Astrocyte (in vitro differentiated cells and primary cell): ENCODE data around the gene BPTF. TPM values are rescaled to one million over a fixed set of nuclear protein-coding genes. Genes with fewer than 3 reads are reported as not detected.
"Not testable (repeated sequence)": the region's sequence is repeated elsewhere in the genome, so short reads cannot be mapped to it uniquely, and the experiment has no call there.

Source experiments
- DNase-seq: peaks from one replicate; pipeline ENCODE4 v3.0.0-alpha.2; 2010; ENCODE audit warnings: low read depth
- FAIRE-seq: peaks from 2 replicates; lab custom pipeline; 2011; peaks lifted over from hg19 to GRCh38; lab: Jason Lieb, UNC
- H2AFZ ChIP-seq: 2 replicates; pipeline ENCODE4 v1.6.0; 2012; ENCODE audit warnings: low read depth, low read length, inconsistent platforms
- H3K27ac ChIP-seq: 2 replicates; pipeline ENCODE4 v1.5.1; 2011; ENCODE audit warnings: low read depth, low read length, inconsistent platforms
- H3K27me3 ChIP-seq: 2 replicates; pipeline ENCODE4 v1.6.0; 2011; ENCODE audit warnings: low read length, inconsistent platforms; ENCODE audit not compliant: insufficient read depth
- H3K36me3 ChIP-seq: 2 replicates; pipeline ENCODE4 v1.5.1; 2011; ENCODE audit warnings: low read length, inconsistent platforms; ENCODE audit not compliant: insufficient read depth
- H3K4me1 ChIP-seq: 2 replicates; pipeline ENCODE4 v1.5.1; 2011; ENCODE audit warnings: low read length, inconsistent platforms; ENCODE audit not compliant: insufficient read depth
- H3K4me2 ChIP-seq: 2 replicates; pipeline ENCODE4 v1.6.0; 2012; ENCODE audit warnings: low read length, inconsistent platforms
- H3K4me3 ChIP-seq: 2 replicates; pipeline ENCODE4 v1.5.1; 2011; ENCODE audit warnings: low read depth, mild to moderate bottlenecking, low read length, inconsistent platforms; ENCODE audit not compliant: insufficient read depth
- H3K79me2 ChIP-seq: 2 replicates; pipeline ENCODE4 v1.6.0; 2012; ENCODE audit warnings: mild to moderate bottlenecking, low read length, inconsistent platforms; ENCODE audit not compliant: insufficient read depth
- H3K9ac ChIP-seq: 2 replicates; pipeline ENCODE4 v1.6.0; 2012; ENCODE audit warnings: mild to moderate bottlenecking, low read length, inconsistent platforms
- H3K9me3 ChIP-seq: 2 replicates; pipeline ENCODE4 v1.5.1; 2012; ENCODE audit warnings: low read depth, mild to moderate bottlenecking, low read length, inconsistent platforms; ENCODE audit not compliant: insufficient read depth
- H4K20me1 ChIP-seq: 2 replicates; pipeline ENCODE4 v1.6.0; 2012; ENCODE audit warnings: low read length, inconsistent platforms; ENCODE audit not compliant: insufficient read depth
- H3K27ac Mint-ChIP-seq: one replicate; pipeline ENCODE4 v1.8.0; 2021; ENCODE audit warnings: mild to moderate bottlenecking, mixed read lengths; ENCODE audit not compliant: unreplicated experiment
- H3K27me3 Mint-ChIP-seq: one replicate; pipeline ENCODE4 v1.8.0; 2021; ENCODE audit warnings: low read depth, mixed read lengths; ENCODE audit not compliant: unreplicated experiment
- H3K36me3 Mint-ChIP-seq: one replicate; pipeline ENCODE4 v1.8.0; 2021; ENCODE audit warnings: low read depth, mixed read lengths; ENCODE audit not compliant: unreplicated experiment
- H3K4me1 Mint-ChIP-seq: one replicate; pipeline ENCODE4 v1.8.0; 2021; ENCODE audit warnings: low read depth, mixed read lengths; ENCODE audit not compliant: unreplicated experiment
- H3K4me3 Mint-ChIP-seq: one replicate; pipeline ENCODE4 v1.8.0; 2021; ENCODE audit warnings: mild to moderate bottlenecking, moderate library complexity, mixed read lengths; ENCODE audit not compliant: unreplicated experiment
- H3K9me3 Mint-ChIP-seq: one replicate; pipeline ENCODE4 v1.8.0; 2021; ENCODE audit warnings: mild to moderate bottlenecking, mixed read lengths; ENCODE audit not compliant: unreplicated experiment
- EZH2 ChIP-seq: IDR thresholded peaks from 2 replicates; pipeline ENCODE4 v1.6.1; 2012; ENCODE audit warnings: mild to moderate bottlenecking, low read length, inconsistent platforms; ENCODE audit not compliant: insufficient read depth
- total RNA-seq: library from RNA; stranded (reverse); gene quantifications from 2 replicates; pipeline ENCODE4 v1.2.1, GENCODE V29; 2021
- TF ChIP-seq, protein P1 (sequence below): IDR thresholded peaks from 2 replicates; pipeline ENCODE4 v1.5.1; 2011; ENCODE audit warnings: low read depth, mild to moderate bottlenecking, inconsistent platforms, low read length, moderate library complexity; ENCODE audit not compliant: insufficient read depth

BPTF gene
- total RNA-seq, 1 donor from 2014 or later = 72.7 TPM

DNA sequence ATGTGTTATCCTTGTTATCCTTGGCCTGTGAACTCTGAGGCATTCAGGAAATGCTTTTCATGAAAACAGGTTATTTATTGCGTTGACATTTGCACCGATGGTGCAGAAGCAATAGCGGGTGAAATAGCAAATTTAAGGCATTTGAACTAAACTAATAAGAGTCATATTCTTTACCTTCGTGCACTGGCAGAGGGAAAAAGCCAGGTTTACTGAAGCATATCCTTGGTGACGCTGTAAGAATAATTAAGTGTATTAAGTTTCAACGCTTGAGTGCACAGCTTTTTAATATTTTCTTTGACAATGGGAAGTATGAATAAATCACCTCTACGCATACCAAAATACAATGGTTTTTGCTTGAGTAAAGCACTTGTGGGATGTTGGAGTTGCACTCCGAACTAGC, 196.7 kb downstream of the BPTF start:
- DNase-seq (no peak), FAIRE-seq (no peak)
- Histone ChIP-seq H3K4me3 (no peak overlapping the region), H3K79me2 (no peaks in the 10 kb centered on the region), H3K4me1 (peaks cover 7% of the 10 kb centered on the region), H3K36me3 (no peaks in the 10 kb centered on the region), H2AFZ (no peak overlapping the region), H3K4me2 (no peak overlapping the region), H3K27me3 (no peaks in the 10 kb centered on the region), H4K20me1 (no peaks in the 10 kb centered on the region), H3K27ac (no peak overlapping the region), H3K9ac (no peak overlapping the region), H3K9me3 (no peaks in the 10 kb centered on the region)
- no peak overlapping the region for H3K27ac Mint-ChIP-seq
- no peaks in the 10 kb centered on the region for H3K27me3 Mint-ChIP-seq
- no peaks in the 10 kb centered on the region for H3K4me1 Mint-ChIP-seq
- H3K9me3 Mint-ChIP-seq = no peaks in the 10 kb centered on the region
- no peak overlapping the region for H3K4me3 Mint-ChIP-seq
- H3K36me3 Mint-ChIP-seq = no peaks in the 10 kb centered on the region
- TF ChIP-seq EZH2 = no peak
- TF ChIP-seq, protein P1, sequence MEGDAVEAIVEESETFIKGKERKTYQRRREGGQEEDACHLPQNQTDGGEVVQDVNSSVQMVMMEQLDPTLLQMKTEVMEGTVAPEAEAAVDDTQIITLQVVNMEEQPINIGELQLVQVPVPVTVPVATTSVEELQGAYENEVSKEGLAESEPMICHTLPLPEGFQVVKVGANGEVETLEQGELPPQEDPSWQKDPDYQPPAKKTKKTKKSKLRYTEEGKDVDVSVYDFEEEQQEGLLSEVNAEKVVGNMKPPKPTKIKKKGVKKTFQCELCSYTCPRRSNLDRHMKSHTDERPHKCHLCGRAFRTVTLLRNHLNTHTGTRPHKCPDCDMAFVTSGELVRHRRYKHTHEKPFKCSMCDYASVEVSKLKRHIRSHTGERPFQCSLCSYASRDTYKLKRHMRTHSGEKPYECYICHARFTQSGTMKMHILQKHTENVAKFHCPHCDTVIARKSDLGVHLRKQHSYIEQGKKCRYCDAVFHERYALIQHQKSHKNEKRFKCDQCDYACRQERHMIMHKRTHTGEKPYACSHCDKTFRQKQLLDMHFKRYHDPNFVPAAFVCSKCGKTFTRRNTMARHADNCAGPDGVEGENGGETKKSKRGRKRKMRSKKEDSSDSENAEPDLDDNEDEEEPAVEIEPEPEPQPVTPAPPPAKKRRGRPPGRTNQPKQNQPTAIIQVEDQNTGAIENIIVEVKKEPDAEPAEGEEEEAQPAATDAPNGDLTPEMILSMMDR = no peak

DNA sequence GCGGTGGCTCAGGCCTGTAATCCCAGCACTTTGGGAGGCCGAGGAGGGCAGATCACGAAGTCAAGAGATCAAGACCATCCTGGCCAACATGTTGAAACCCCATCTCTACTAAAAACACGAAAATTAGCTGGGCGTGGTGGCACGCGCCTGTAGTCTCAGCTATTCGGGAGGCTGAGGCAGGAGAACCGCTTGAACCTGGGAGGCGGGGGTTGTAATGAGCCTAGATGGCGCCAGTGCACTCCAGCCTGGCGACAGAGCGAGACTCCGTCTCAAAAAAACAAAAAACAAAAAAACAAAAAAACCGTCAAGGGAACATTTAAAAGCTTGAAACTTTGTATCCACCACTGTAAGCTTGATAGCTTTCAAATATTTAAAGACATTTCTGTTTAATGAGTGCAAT, 197.2 kb downstream of the BPTF start:
- H3K9ac ChIP-seq, H3K36me3 Mint-ChIP-seq, H3K27me3 Mint-ChIP-seq, DNase-seq, H3K4me1 ChIP-seq, H3K4me3 Mint-ChIP-seq, H3K79me2 ChIP-seq, H2AFZ ChIP-seq, H3K4me2 ChIP-seq, H3K36me3 ChIP-seq, H3K4me3 ChIP-seq, H3K9me3 ChIP-seq, H3K27me3 ChIP-seq, H4K20me1 ChIP-seq, FAIRE-seq, H3K27ac Mint-ChIP-seq, H3K9me3 Mint-ChIP-seq, H3K27ac ChIP-seq, H3K4me1 Mint-ChIP-seq: not testable (repeated sequence)

DNA sequence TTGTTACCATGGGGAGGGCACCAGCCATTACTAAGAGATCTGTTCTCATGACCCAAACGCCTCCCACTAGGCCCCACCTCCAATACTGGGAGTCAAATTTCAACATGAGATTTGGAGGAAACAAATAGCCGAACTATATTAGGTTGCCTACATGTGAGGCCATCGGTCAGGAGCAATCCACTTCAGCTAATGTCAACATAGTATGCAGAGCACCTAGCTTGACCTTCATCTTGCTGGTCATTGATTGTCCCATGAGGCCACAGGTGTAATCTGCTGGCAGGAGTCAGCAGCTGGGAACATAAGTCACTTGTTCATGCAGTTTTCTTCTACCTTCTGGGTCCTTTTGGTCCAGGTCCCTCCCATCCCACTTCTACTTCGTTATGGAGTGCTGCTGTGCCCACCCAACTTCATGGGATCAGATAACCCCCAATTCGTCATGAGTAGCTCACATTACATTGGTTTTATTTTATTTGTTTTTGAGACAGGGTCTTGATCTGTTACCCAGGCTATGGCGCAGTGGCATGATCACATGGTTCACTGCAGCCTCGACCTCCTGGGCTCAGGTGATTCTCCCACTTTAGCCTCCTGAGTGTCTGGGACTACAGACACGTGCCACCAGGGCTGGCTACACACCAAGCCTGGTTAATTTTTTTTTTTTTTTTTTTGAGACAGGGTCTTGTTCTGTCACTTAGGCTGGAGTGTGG, 204.4 kb downstream of the BPTF start:
- H3K27me3 Mint-ChIP-seq = no peaks in the 10 kb centered on the region

More for the DNA sequence above, 204.4 kb downstream of the BPTF start:
- Histone ChIP-seq H3K27ac (no peak overlapping the region), H3K36me3 (no peaks in the 10 kb centered on the region), H2AFZ (no peak overlapping the region), H3K9me3 (no peaks in the 10 kb centered on the region), H3K79me2 (no peaks in the 10 kb centered on the region), H4K20me1 (no peaks in the 10 kb centered on the region), H3K4me3 (no peak overlapping the region), H3K9ac (no peak overlapping the region), H3K27me3 (no peaks in the 10 kb centered on the region), H3K4me1 (peaks cover 4% of the 10 kb centered on the region), H3K4me2 (no peak overlapping the region)
- FAIRE-seq (no peak), DNase-seq (no peak)
- peaks cover 2% of the 10 kb centered on the region for H3K9me3 Mint-ChIP-seq
- TF ChIP-seq EZH2 = no peak
- H3K27ac Mint-ChIP-seq = no peak overlapping the region
- no peak overlapping the region for H3K4me3 Mint-ChIP-seq
- H3K36me3 Mint-ChIP-seq = no peaks in the 10 kb centered on the region
- H3K4me1 Mint-ChIP-seq = no peaks in the 10 kb centered on the region

Other genes with a start within 250 kb of the BPTF start
- gene NOL11, start 107.6 kb upstream of the BPTF start, total RNA-seq = 25.6 and 30.3 TPM in 2 replicates
- gene C17orf58, start 171.0 kb downstream of the BPTF start, total RNA-seq = 8.5 and 9.2 TPM in 2 replicates
- 183 and 208 TPM in 2 replicates for gene KPNA2, start 210.2 kb downstream of the BPTF start, total RNA-seq